OCI-M2 (cell line): ENCODE measurements around the gene ZCCHC24.

ENCODE experiments used
- DNase-seq: peaks from one replicate; lab custom pipeline; 2025; ENCODE audit not compliant: unreplicated experiment; lab: John Stamatoyannopoulos, UW

Gene ZCCHC24

GRCh38 chr10:79445161-79445976 is at the start of gene ZCCHC24:
ZCCHC24 (minus strand) TSS chr10:79445624; CDS start chr10:79445440, 184 bp downstream.
- peak; percentile 52 for DNase-seq

- no peak for DNase-seq
Observed at GRCh38 chr10:79493806-79494205, 48.4 kb upstream of the ZCCHC24 start.

- DNase-seq: no peak
Observed at GRCh38 chr10:79492839-79493238, 47.4 kb upstream of the ZCCHC24 start.

GRCh38 chr10:79492256-79492655 is 46.8 kb upstream of the ZCCHC24 start:
- DNase-seq: no peak

GRCh38 chr10:79491143-79491835 is 45.9 kb upstream of the ZCCHC24 start:
- DNase-seq: no peak

- DNase-seq: no peak
Observed at GRCh38 chr10:79490400-79491142, 45.1 kb upstream of the ZCCHC24 start.

- DNase-seq: no peak
Observed at GRCh38 chr10:79488870-79489269, 43.4 kb upstream of the ZCCHC24 start.

- DNase-seq: no peak
Observed at GRCh38 chr10:79488336-79488735, 42.9 kb upstream of the ZCCHC24 start.

- no peak for DNase-seq
Observed at GRCh38 chr10:79487296-79488194, 42.1 kb upstream of the ZCCHC24 start.

GRCh38 chr10:79484476-79484875 is 39.1 kb upstream of the ZCCHC24 start:
- no peak for DNase-seq

GRCh38 chr10:79483948-79484347 is 38.5 kb upstream of the ZCCHC24 start:
- DNase-seq: no peak

- no peak for DNase-seq
Observed at GRCh38 chr10:79483299-79483698, 37.9 kb upstream of the ZCCHC24 start.

- no peak for DNase-seq
Observed at GRCh38 chr10:79482741-79483140, 37.3 kb upstream of the ZCCHC24 start.

GRCh38 chr10:79482304-79482703 is 36.9 kb upstream of the ZCCHC24 start:
- DNase-seq: no peak

- DNase-seq: no peak
Observed at GRCh38 chr10:79479283-79479909, 34.0 kb upstream of the ZCCHC24 start.

- no peak for DNase-seq
Observed at GRCh38 chr10:79477456-79477855, 32.0 kb upstream of the ZCCHC24 start.

- DNase-seq: no peak
Observed at GRCh38 chr10:79476645-79477044, 31.2 kb upstream of the ZCCHC24 start.

- no peak for DNase-seq
Observed at GRCh38 chr10:79475877-79476276, 30.5 kb upstream of the ZCCHC24 start.

- no peak for DNase-seq
Observed at GRCh38 chr10:79475119-79475653, 29.8 kb upstream of the ZCCHC24 start.
